Lower leg skin (tissue), 4 donors: ENCODE measurements around the gene SMC3. TPM values are rescaled to one million over a fixed set of nuclear protein-coding genes. Genes with fewer than 3 reads are reported as not detected.
"Not testable (repeated sequence)": the region's sequence is repeated elsewhere in the genome, so short reads cannot be mapped to it uniquely, and the experiment has no call there.

Experiments used
- DNase-seq, 2 donors: peaks; one replicate each; pipeline ENCODE4 v3.0.0-alpha.2; 2019; ENCODE audit warnings: low spot score in 2 of 2
- H3K4me3 ChIP-seq: fragments of 200-600 bp; sonication (generic); 2 replicates; pipeline ENCODE4 v1.5.1; 2017; ENCODE audit warnings: mild to moderate bottlenecking, low read depth; ENCODE audit not compliant: poor library complexity, severe bottlenecking
- CTCF ChIP-seq, 3 donors: fragments of 450-650 bp; IDR thresholded peaks; one replicate each; pipeline ENCODE4 v1.5.1; 2016; ENCODE audit warnings: antibody characterized with exemption in 3 of 3, mild to moderate bottlenecking in 3 of 3, moderate library complexity in 2 of 3
- POLR2A ChIP-seq, 2 donors: fragments of 450-650 bp; IDR thresholded peaks; one replicate each; pipeline ENCODE4 v1.6.1; 2016 to 2017; ENCODE audit warnings: antibody characterized with exemption in 2 of 2, mild to moderate bottlenecking in 1 of 2, moderate library complexity in 1 of 2
- WGBS, 2 donors: methylation state at CpG; one replicate each; pipeline ENCODE4 v1.1.5; 2018; 5-methylcytosine and 5-hydroxymethylcytosine counted together
- intact Hi-C: fragments of 100-400 bp; cut with DNase I; formaldehyde crosslinking; loops from one replicate; pipeline ENCODE4 v1.15.0; 2023; ENCODE audit warnings: low total_unique reads
- total RNA-seq, 4 donors: library from RNA; depleted of rRNA; stranded (reverse); fragments of >200 nt; gene quantifications; one replicate each; pipeline ENCODE4 v1.1.0, GENCODE V29; 2016

Gene SMC3
- total RNA-seq, 4 donors from 2014 or later, result 23.7 to 31.6 (median 30.5) TPM

GRCh38 chr10:110616493-110617033 is 49.1 kb downstream of the SMC3 start:
- no peak for TF ChIP-seq CTCF (IDR thresholded peaks at IDR 0.05)
- TF ChIP-seq POLR2A (IDR thresholded peaks at IDR 0.05), result no peak
- H3K4me3 ChIP-seq, result no peak overlapping the region
- intact Hi-C loops, result loop anchor here (10.0 kb wide), 1 partner anchor 118 kb away; no protein-coding TSS in a partner anchor
- WGBS, 2 donors, result 93 to 97% methylated on average over 5 of the region's 5 CpGs
- no peak for DNase-seq

- intact Hi-C loops, result loop anchor here (10.0 kb wide), 1 partner anchor 117 kb away; no protein-coding TSS in a partner anchor
- DNase-seq, result no peak
- TF ChIP-seq CTCF (IDR thresholded peaks at IDR 0.05), result no peak
- no peak for TF ChIP-seq POLR2A (IDR thresholded peaks at IDR 0.05)
- H3K4me3 ChIP-seq, result no peak overlapping the region
- 91 to 92% methylated on average over 7 of the region's 7 CpGs for WGBS, 2 donors
Observed at GRCh38 chr10:110617425-110618229, 50.1 kb downstream of the SMC3 start.

- DNase-seq, result no peak
- intact Hi-C loops, result loop anchor here (10.0 kb wide), 1 partner anchor 117 kb away; no protein-coding TSS in a partner anchor
- H3K4me3 ChIP-seq, result no peak overlapping the region
- TF ChIP-seq CTCF (IDR thresholded peaks at IDR 0.05) (no peak), POLR2A (IDR thresholded peaks at IDR 0.05) (no peak)
- 58 to 65% methylated on average over 5 of the region's 5 CpGs for WGBS, 2 donors
Observed at GRCh38 chr10:110618230-110618610, 50.7 kb downstream of the SMC3 start.

GRCh38 chr10:110619514-110620397 is 52.3 kb downstream of the SMC3 start:
- no peak for DNase-seq
- 48 to 57% methylated on average over 3 of the region's 3 CpGs for WGBS, 2 donors
- no peak overlapping the region for H3K4me3 ChIP-seq
- TF ChIP-seq POLR2A (IDR thresholded peaks at IDR 0.05), result no peak
- TF ChIP-seq CTCF (IDR thresholded peaks at IDR 0.05), result no peak
- intact Hi-C loops, result loop anchor here (10.0 kb wide), 1 partner anchor 115 kb away; no protein-coding TSS in a partner anchor

- no peak for DNase-seq
- no peak overlapping the region for H3K4me3 ChIP-seq
- WGBS, 2 donors, result 94 to 100% methylated on average over 2 of the region's 2 CpGs
- intact Hi-C loops, result no loop called here
- TF ChIP-seq POLR2A (IDR thresholded peaks at IDR 0.05), result no peak
- TF ChIP-seq CTCF (IDR thresholded peaks at IDR 0.05), result no peak
Observed at GRCh38 chr10:110620398-110620719, 52.9 kb downstream of the SMC3 start.

GRCh38 chr10:110623316-110623715 is 55.8 kb downstream of the SMC3 start:
- DNase-seq, H3K4me3 ChIP-seq, intact Hi-C loops: not testable (repeated sequence)
- 78 to 82% methylated on average over 4 of the region's 4 CpGs for WGBS, 2 donors
